Body of pancreas (tissue), 4 donors: Measurements from ENCODE around the gene RND1.

Experiments used
- CTCF ChIP-seq, 7 experiments: fragments of 450-650 bp in 4 of 7; fragments of 200-600 bp in 3 of 7; sonication (generic) in 3 of 7; IDR thresholded peaks; one replicate each; pipeline ENCODE4 v1.5.1; 2016 to 2019; ENCODE audit warnings: antibody characterized with exemption in 7 of 7
- POLR2A ChIP-seq, 3 donors: fragments of 450-650 bp; IDR thresholded peaks; one replicate each; pipeline ENCODE4 v1.6.1; 2016; ENCODE audit warnings: antibody characterized with exemption in 3 of 3, mild to moderate bottlenecking in 2 of 3

GRCh38 chr12:48901278-48901677 lies 35.6 kb upstream of the RND1 start:
- TF ChIP-seq CTCF (IDR thresholded peaks at IDR 0.05), result no peak
- TF ChIP-seq POLR2A (IDR thresholded peaks at IDR 0.05), result no peak
